DOHH2 (cell line): ENCODE data around the gene KRT31.

ENCODE experiments used
- H3F3A ChIP-seq: fragments of 200-600 bp; sonication (generic), shearing (Covaris generic); 2 replicates; pipeline ENCODE4 v1.6.0; 2016; ENCODE audit warnings: antibody characterized with exemption, mild to moderate bottlenecking; ENCODE audit not compliant: control insufficient read depth, insufficient read depth
- H3K27ac ChIP-seq: fragments of 200-600 bp; sonication (generic); 2 replicates; pipeline ENCODE4 v1.5.1; 2014; ENCODE audit warnings: low read depth, mild to moderate bottlenecking, low read length, moderate library complexity
- H3K27me3 ChIP-seq: fragments of 200-600 bp; sonication (generic); 2 replicates; pipeline ENCODE4 v1.6.1; 2014; ENCODE audit warnings: mild to moderate bottlenecking, low read length, mixed read lengths; ENCODE audit not compliant: control insufficient read depth
- H3K36me3 ChIP-seq: fragments of 200-600 bp; sonication (generic); 2 replicates; pipeline ENCODE4 v1.6.1; 2014; ENCODE audit warnings: mild to moderate bottlenecking, low read length, moderate library complexity, mixed read lengths; ENCODE audit not compliant: control insufficient read depth
- H3K4me1 ChIP-seq: fragments of 200-600 bp; sonication (generic); 2 replicates; pipeline ENCODE4 v1.6.1; 2014; ENCODE audit warnings: mild to moderate bottlenecking, low read length, mixed read lengths; ENCODE audit not compliant: control insufficient read depth
- H3K4me2 ChIP-seq: fragments of 200-600 bp; sonication (generic); 2 replicates; pipeline ENCODE4 v1.6.0; 2014; ENCODE audit warnings: mild to moderate bottlenecking, low read length, moderate library complexity
- H3K4me3 ChIP-seq: fragments of 200-600 bp; sonication (generic); 2 replicates; pipeline ENCODE4 v1.5.1; 2014; ENCODE audit warnings: mild to moderate bottlenecking, low read length, mixed read lengths
- H3K79me2 ChIP-seq: fragments of 200-600 bp; sonication (generic); 2 replicates; pipeline ENCODE4 v1.6.1; 2014; ENCODE audit warnings: mild to moderate bottlenecking, low read length, mixed read lengths; ENCODE audit not compliant: control insufficient read depth
- H3K9me2 ChIP-seq: fragments of 200-600 bp; sonication (generic); replicated peaks from 2 replicates; pipeline ENCODE4 v1.6.1; 2014; ENCODE audit warnings: mild to moderate bottlenecking, low read length, mixed read lengths; ENCODE audit not compliant: control insufficient read depth
- H3K9me3 ChIP-seq: fragments of 200-600 bp; sonication (generic); 2 replicates; pipeline ENCODE4 v1.6.1; 2014; ENCODE audit warnings: antibody characterized with exemption, low read length, mixed read lengths; ENCODE audit not compliant: control insufficient read depth, insufficient read depth
- H4K20me1 ChIP-seq: fragments of 200-600 bp; sonication (generic); 2 replicates; pipeline ENCODE4 v1.6.0; 2014; ENCODE audit warnings: low read depth, mild to moderate bottlenecking, antibody characterized with exemption, low read length, moderate library complexity; ENCODE audit not compliant: control insufficient read depth, insufficient read depth
- CTCF ChIP-seq: fragments of 200-600 bp; sonication (generic); IDR thresholded peaks from one replicate; pipeline ENCODE4 v1.5.1; 2014; ENCODE audit warnings: antibody characterized with exemption, mild to moderate bottlenecking, low read depth, low read length; ENCODE audit not compliant: poor library complexity, severe bottlenecking
- EZH2phosphoT487 ChIP-seq: fragments of 200-600 bp; sonication (generic); IDR thresholded peaks from 2 replicates; pipeline ENCODE4 v1.6.1; 2017; ENCODE audit warnings: borderline replicate concordance, mild to moderate bottlenecking, antibody characterized with exemption, low read length, moderate library complexity, mixed read lengths

KRT31 gene

GRCh38 chr17:41403404-41404023 lies 6.1 kb upstream of the KRT31 start:
- Histone ChIP-seq H3K27me3 (peaks cover 16% of the 10 kb centered on the region; the same call in 1 of the 2 replicates), H4K20me1 (no peaks in the 10 kb centered on the region), H3K9me3 (no peaks in the 10 kb centered on the region), H3K9me2 (no peaks in the 10 kb centered on the region), H3F3A (no peaks in the 10 kb centered on the region), H3K4me3 (no peak overlapping the region), H3K36me3 (no peaks in the 10 kb centered on the region), H3K4me1 (no peaks in the 10 kb centered on the region), H3K79me2 (no peaks in the 10 kb centered on the region), H3K27ac (no peak overlapping the region), H3K4me2 (no peak overlapping the region)
- TF ChIP-seq CTCF (no peak), EZH2phosphoT487 (no peak)

- Histone ChIP-seq H3K4me2 (no peak overlapping the region), H3K36me3 (no peaks in the 10 kb centered on the region), H3K9me2 (no peaks in the 10 kb centered on the region), H3K27me3 (peaks cover 16% of the 10 kb centered on the region; the same call in 1 of the 2 replicates), H3K4me3 (no peak overlapping the region), H3K4me1 (no peaks in the 10 kb centered on the region), H4K20me1 (no peaks in the 10 kb centered on the region), H3F3A (no peaks in the 10 kb centered on the region), H3K9me3 (no peaks in the 10 kb centered on the region), H3K27ac (no peak overlapping the region), H3K79me2 (no peaks in the 10 kb centered on the region)
- no peak for TF ChIP-seq EZH2phosphoT487
- no peak for TF ChIP-seq CTCF
Observed at GRCh38 chr17:41402161-41402560, 4.8 kb upstream of the KRT31 start.

- Histone ChIP-seq H3K9me2 (no peaks in the 10 kb centered on the region), H3K4me3 (no peak overlapping the region), H3K36me3 (no peaks in the 10 kb centered on the region), H3F3A (no peaks in the 10 kb centered on the region), H3K27me3 (peaks cover 22% of the 10 kb centered on the region; the same call in 1 of the 2 replicates), H4K20me1 (no peaks in the 10 kb centered on the region), H3K4me2 (no peak overlapping the region), H3K79me2 (no peaks in the 10 kb centered on the region), H3K4me1 (no peaks in the 10 kb centered on the region), H3K9me3 (no peaks in the 10 kb centered on the region), H3K27ac (no peak overlapping the region)
- TF ChIP-seq EZH2phosphoT487 = no peak
- TF ChIP-seq CTCF = no peak
Observed at GRCh38 chr17:41396340-41396739, 1.1 kb downstream of the KRT31 start.
